ENCODE measurements around the gene SACM1L.

The SACM1L gene

DNA sequence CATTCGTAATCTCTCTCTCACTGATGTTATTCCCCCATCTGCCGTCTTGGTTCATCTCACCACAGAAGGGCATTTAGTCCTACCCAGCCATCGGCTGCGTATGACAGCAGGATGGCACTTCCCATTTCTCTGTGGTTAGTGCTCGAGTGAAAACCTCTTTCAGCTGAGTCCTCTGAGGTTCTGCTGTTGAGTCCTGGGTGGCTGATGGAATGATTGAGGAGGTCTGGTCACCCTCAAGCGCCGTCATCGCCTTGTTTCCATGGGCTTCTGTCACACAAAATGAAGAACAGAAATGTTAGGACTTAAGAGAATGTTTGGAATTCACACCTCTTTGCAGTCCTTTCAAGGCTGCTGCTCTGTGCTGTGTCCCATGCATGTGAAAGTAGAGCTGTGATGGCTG is 9.4 kb upstream of the SACM1L start:
- POLR2A ChIA-PET, result no interaction called here
- no peaks in the 10 kb centered on the region for H3K9me3 ChIP-seq (ENCODE audit: control insufficient read depth, insufficient read depth, low read depth, low read length)
- CTCF ChIA-PET, result interaction anchor here (1.3 kb wide), 1 partner anchor 20 kb away, joined by 3 read pairs; no protein-coding TSS in a partner anchor
- H3K27ac ChIP-seq (ENCODE audit: extremely low read depth, low read depth, low read length), result no peak overlapping the region
- H3K36me3 ChIP-seq (ENCODE audit: control insufficient read depth in 2 of 2, insufficient read depth in 1 of 2, low read length in 2 of 2), result peaks cover 0 to 54% of the 10 kb centered on the region in 2 experiments; a peak in 2 of 3 replicates
- TF ChIP-seq ZNF354C (tag by site-specific recombination; IDR thresholded peaks at IDR 0.05; ENCODE audit: borderline replicate concordance, low read depth), result no peak
- TF ChIP-seq ZNF521 (tag by site-specific recombination; IDR thresholded peaks at IDR 0.05), result no peak
- TF ChIP-seq, protein P1, sequence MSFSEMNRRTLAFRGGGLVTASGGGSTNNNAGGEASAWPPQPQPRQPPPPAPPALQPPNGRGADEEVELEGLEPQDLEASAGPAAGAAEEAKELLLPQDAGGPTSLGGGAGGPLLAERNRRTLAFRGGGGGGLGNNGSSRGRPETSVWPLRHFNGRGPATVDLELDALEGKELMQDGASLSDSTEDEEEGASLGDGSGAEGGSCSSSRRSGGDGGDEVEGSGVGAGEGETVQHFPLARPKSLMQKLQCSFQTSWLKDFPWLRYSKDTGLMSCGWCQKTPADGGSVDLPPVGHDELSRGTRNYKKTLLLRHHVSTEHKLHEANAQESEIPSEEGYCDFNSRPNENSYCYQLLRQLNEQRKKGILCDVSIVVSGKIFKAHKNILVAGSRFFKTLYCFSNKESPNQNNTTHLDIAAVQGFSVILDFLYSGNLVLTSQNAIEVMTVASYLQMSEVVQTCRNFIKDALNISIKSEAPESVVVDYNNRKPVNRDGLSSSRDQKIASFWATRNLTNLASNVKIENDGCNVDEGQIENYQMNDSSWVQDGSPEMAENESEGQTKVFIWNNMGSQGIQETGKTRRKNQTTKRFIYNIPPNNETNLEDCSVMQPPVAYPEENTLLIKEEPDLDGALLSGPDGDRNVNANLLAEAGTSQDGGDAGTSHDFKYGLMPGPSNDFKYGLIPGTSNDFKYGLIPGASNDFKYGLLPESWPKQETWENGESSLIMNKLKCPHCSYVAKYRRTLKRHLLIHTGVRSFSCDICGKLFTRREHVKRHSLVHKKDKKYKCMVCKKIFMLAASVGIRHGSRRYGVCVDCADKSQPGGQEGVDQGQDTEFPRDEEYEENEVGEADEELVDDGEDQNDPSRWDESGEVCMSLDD (tag by site-specific recombination; IDR thresholded peaks at IDR 0.05), result no peak
- TF ChIP-seq HOXD13 (CRISPR knock-in tag; IDR thresholded peaks at IDR 0.05; ENCODE audit: borderline replicate concordance), result no peak
- TF ChIP-seq ZNF175 (tag by site-specific recombination; IDR thresholded peaks at IDR 0.05), result no peak
- no peak for TF ChIP-seq ZNF670 (tag by site-specific recombination; IDR thresholded peaks at IDR 0.05; ENCODE audit: low read depth)
- no peak for TF ChIP-seq YY2 (tag by site-specific recombination; IDR thresholded peaks at IDR 0.05)
- TF ChIP-seq, protein P2, sequence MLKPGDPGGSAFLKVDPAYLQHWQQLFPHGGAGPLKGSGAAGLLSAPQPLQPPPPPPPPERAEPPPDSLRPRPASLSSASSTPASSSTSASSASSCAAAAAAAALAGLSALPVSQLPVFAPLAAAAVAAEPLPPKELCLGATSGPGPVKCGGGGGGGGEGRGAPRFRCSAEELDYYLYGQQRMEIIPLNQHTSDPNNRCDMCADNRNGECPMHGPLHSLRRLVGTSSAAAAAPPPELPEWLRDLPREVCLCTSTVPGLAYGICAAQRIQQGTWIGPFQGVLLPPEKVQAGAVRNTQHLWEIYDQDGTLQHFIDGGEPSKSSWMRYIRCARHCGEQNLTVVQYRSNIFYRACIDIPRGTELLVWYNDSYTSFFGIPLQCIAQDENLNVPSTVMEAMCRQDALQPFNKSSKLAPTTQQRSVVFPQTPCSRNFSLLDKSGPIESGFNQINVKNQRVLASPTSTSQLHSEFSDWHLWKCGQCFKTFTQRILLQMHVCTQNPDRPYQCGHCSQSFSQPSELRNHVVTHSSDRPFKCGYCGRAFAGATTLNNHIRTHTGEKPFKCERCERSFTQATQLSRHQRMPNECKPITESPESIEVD (tag by site-specific recombination; IDR thresholded peaks at IDR 0.05), result no peak
- no peak for TF ChIP-seq ZBTB7A (tag by site-specific recombination; IDR thresholded peaks at IDR 0.05; ENCODE audit: low read depth)
- TF ChIP-seq KLF16 (tag by site-specific recombination; IDR thresholded peaks at IDR 0.05), result no peak
- no peak for TF ChIP-seq ZNF324 (tag by site-specific recombination; IDR thresholded peaks at IDR 0.05)
- no peak for TF ChIP-seq MZF1 (tag by site-specific recombination; IDR thresholded peaks at IDR 0.05; ENCODE audit: borderline replicate concordance)
- TF ChIP-seq ZNF121 (tag by site-specific recombination; IDR thresholded peaks at IDR 0.05), result no peak
- TF ChIP-seq ZNF658 (tag by site-specific recombination; IDR thresholded peaks at IDR 0.05), result no peak
- no peak for TF ChIP-seq SETDB1 (IDR thresholded peaks at IDR 0.05; ENCODE audit: insufficient read length, low read length)
- no peak for TF ChIP-seq ZNF549 (tag by site-specific recombination; IDR thresholded peaks at IDR 0.05)
- TF ChIP-seq ZNF266 (tag by site-specific recombination; IDR thresholded peaks at IDR 0.05; ENCODE audit: low read depth), result no peak
- TF ChIP-seq BCL11B (tag by site-specific recombination; IDR thresholded peaks at IDR 0.05; ENCODE audit: low read depth), result no peak
- no peak overlapping the region for H3K4me3 ChIP-seq (ENCODE audit: low read depth, low read length)
- H3K4me1 ChIP-seq (ENCODE audit: control insufficient read depth, insufficient read depth, low read length), result no peaks in the 10 kb centered on the region

DNA sequence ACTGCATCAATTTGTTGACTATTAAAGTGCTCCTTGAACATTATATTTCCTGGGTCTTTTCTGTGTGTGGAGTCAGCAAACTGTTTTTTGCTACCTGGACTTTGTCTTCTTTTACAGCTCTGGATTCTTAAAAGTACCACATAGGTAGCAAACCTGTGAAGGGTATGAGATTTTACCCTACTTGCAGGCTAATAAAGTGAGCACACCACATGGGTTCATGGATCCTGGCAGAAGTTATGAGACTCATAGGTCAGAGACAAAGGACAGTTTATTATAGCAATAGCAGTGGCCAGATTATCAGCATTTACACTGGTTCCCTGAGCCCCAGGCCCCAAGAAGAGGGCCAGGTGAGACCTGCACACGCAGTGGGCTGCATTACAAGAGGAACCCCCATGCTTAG is 8.0 kb upstream of the SACM1L start:
- Histone ChIP-seq H3K27ac (ENCODE audit: extremely low read depth, low read depth, low read length) (no peak overlapping the region), H3K9me3 (ENCODE audit: control insufficient read depth, insufficient read depth, low read depth, low read length) (no peaks in the 10 kb centered on the region), H3K4me1 (ENCODE audit: control insufficient read depth, insufficient read depth, low read length) (no peaks in the 10 kb centered on the region), H3K4me3 (ENCODE audit: low read depth, low read length) (no peak overlapping the region), H3K36me3 (ENCODE audit: control insufficient read depth in 2 of 2, insufficient read depth in 1 of 2, low read length in 2 of 2) (peaks cover 0 to 46% of the 10 kb centered on the region in 2 experiments; a peak in 2 of 3 replicates)
- ChIA-PET POLR2A (no interaction called here), CTCF (interaction anchor here (1.3 kb wide), 1 partner anchor 21 kb away, joined by 3 read pairs; no protein-coding TSS in a partner anchor)
- TF ChIP-seq ZNF311 (tag by site-specific recombination; IDR thresholded peaks at IDR 0.05; ENCODE audit: borderline replicate concordance), result no peak
- TF ChIP-seq, protein P3, sequence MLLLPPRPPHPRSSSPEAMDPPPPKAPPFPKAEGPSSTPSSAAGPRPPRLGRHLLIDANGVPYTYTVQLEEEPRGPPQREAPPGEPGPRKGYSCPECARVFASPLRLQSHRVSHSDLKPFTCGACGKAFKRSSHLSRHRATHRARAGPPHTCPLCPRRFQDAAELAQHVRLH (tag by site-specific recombination; IDR thresholded peaks at IDR 0.05), result no peak
- TF ChIP-seq, protein P2 (tag by site-specific recombination; IDR thresholded peaks at IDR 0.05), result no peak
- TF ChIP-seq FEZF1 (tag by site-specific recombination; IDR thresholded peaks at IDR 0.05), result no peak
- no peak for TF ChIP-seq ZNF830 (tag by site-specific recombination; IDR thresholded peaks at IDR 0.05; ENCODE audit: low read depth)
- TF ChIP-seq, protein P4, sequence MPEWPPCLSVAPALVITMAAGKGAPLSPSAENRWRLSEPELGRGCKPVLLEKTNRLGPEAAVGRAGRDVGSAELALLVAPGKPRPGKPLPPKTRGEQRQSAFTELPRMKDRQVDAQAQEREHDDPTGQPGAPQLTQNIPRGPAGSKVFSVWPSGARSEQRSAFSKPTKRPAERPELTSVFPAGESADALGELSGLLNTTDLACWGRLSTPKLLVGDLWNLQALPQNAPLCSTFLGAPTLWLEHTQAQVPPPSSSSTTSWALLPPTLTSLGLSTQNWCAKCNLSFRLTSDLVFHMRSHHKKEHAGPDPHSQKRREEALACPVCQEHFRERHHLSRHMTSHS (tag by site-specific recombination; IDR thresholded peaks at IDR 0.05), result no peak
- no peak for TF ChIP-seq ZNF16 (tag by site-specific recombination; IDR thresholded peaks at IDR 0.05; ENCODE audit: low read depth)
- TF ChIP-seq ZNF510 (tag by site-specific recombination; IDR thresholded peaks at IDR 0.05; ENCODE audit: insufficient replicate concordance), result no peak
- TF ChIP-seq SP2 (tag by site-specific recombination; IDR thresholded peaks at IDR 0.05), result no peak
- no peak for TF ChIP-seq ZNF610 (tag by site-specific recombination; IDR thresholded peaks at IDR 0.05; ENCODE audit: borderline replicate concordance)
- no peak for TF ChIP-seq PRDM1 (tag by site-specific recombination; IDR thresholded peaks at IDR 0.05)
- no peak for TF ChIP-seq ZNF184 (tag by site-specific recombination; IDR thresholded peaks at IDR 0.05)

Measured in HEK293 (cell line).